HG03342 (cell line): ENCODE results near the gene TMEM252.

ENCODE experiments used
- ATAC-seq: cut with Tn5 transposase; IDR thresholded peaks from one replicate; pipeline ENCODE4 v1.9.1; 2021; ENCODE audit warnings: mild to moderate bottlenecking, moderate library complexity; ENCODE audit not compliant: unreplicated experiment

TMEM252 gene, protein sequence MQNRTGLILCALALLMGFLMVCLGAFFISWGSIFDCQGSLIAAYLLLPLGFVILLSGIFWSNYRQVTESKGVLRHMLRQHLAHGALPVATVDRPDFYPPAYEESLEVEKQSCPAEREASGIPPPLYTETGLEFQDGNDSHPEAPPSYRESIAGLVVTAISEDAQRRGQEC

DNA sequence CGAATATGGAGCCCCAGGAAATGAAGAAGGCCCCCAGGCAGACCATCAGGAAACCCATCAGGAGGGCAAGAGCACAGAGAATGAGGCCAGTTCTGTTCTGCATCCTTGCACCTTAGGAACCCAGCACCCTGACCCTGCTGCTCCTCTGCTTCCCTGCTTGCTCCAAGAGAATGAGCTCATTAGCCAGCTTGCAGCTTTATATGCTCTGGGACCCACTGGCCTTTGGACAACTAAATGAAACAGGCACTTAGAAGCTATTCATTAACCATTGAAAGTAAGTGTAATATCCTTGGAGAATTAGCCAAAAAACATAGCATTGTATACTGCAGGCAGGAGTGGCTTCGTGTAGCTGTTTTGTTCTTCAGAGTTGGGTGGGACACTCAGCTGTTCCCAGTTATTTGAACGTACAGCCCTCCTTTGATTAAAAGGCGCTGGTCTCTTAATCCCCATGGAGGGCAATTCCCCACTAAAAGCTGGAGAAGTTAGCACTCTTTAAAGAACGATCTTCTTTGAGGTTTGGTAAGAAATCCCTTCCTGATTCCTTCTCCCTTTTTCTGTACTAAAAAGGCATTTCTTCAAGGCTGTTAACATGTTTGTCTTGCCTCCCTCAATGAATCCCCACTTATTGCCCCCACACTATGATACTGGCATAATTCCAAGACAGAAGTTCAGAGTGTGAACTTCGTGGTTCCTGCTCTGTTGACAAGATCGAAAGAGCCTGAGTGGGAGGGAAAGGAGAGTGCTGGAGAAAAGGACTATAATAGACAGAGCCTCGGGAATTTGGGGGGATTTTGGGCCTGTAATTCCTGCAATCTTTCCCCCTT is at the start of gene TMEM252:
TMEM252 (minus strand) TSS at position 172 of the 824 bp plus-strand sequence; CDS start at position 103, 69 bp downstream.
- no peak for ATAC-seq

DNA sequence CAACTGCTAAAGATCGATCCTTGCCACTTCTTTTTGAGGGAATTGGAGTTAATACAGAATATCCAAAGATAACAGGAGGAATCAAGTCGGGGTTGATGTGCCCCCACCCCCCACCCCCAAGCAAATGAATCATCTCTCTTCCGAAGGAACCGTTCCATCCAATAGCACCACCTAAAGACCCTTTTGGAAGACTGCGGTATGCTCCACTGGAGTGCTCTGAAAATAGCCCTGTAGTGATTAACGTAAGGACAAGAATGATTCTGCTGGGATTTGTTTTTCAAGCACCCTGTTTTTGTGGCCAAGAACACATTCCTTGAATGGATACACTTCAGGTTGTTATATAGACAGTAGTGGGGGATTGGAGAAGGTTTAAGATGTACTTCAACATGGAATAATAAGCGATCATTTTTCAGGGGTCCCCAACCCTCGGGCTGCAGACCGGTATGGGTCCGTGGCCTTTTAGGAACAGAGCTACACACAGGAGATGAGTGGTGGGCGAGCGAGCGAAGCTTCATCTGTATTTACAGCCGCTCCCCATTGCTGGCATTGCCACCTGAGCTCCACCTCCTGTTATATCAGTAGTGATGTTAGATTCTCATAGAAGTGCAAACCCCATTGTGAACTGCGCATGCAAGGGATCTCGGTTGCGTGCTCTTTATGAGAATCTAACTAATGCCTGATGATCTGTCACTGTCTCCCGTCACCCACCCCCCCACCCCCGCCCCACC is 44.5 kb upstream of the TMEM252 start:
- ATAC-seq = no peak

DNA sequence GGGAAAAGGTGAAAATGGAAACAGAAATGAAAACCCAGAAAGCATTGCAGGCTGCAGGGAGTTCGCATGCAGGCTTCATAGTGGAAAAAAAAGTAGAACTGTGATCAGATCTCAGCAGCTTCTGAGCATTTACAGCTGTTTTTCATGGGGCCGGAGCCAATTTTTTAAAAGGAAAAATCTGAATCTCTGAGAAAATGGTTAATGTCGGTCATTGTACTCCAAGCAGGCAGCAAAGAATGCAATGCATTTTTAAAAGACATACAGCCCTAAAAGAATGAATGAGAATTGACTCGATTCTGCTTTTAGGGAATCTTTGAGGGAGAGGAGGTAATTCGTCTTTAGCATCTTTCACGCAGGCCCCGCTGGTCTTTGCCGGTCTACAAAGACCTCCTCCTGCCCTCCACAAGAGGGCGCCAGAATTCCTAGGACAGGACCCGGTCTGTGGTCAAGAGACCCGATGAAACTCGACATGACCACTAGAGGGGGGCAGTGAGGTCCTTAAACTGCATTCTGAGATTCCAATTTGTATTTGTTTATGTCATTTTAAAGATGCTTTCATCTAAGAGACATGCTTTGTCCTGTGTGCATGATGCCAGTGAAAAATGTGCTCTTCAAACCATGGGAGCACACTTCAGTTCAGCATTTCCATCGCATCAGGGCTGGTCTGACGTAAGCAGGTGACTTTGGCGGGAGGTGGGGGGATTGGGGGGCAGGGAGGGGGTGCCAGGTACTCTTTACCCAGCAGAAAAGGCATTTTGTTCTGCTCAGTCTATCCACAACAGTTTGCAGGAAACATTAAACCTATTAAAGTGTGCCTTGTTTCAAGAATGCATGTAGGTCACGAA is 43.7 kb upstream of the TMEM252 start:
- peak; percentile 95 for ATAC-seq

DNA sequence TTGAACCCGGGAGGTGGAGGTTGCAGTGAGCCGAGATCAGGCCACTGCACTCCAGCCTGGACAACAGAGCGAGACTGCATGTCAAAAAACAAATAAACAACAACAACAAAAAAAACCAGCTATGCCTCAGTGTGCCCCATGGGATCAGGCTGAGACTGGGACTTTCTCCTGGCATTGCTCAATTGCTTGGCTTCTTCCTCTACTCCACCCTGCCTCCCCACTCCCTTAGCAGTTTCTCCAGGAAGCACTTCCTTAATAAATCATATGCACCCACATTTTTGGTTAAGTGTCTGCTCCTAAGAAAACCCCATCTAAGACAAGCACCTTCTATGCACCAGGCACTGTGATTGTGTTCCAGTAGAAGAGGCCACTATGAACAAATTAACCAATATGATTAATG is 41.0 kb upstream of the TMEM252 start:
- no peak for ATAC-seq

DNA sequence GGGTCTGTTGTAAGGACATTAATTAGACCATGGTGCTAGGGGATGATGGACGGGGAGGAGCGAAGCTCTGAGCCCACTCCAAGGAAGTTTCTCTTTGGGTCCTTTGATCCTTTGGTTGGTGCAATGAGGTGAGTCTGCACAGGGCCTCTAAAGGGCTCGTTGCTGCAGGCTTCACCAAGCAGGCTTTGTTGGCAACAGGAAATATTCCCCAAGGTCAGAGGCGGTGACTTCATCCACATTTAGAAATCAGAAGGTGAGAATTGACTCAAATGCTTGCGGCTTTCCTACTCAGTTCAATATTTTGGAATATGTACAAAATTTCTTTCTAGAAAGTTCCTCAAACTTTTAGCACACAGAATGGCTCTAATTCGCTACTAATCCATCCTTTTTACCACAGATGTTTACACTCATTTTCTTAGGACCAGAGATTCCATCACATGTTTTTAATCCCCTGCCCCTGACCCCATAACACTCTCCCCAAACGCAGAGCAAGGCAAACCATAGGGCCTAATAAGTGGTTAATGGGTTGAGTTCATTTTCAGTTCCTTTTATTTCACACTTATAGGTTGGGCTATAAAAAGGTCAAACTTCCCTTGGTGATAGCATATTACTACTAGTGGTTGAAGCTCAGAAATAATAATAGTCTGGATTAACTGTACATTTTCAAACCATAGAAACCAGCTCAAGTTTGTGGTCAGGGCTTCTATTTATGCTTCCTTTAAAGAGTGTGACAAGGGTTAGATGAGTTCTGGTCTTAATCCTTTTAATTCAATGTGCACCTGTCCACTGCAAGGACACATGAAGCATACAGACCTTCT is 37.3 kb upstream of the TMEM252 start:
- peak; percentile 81 for ATAC-seq

DNA sequence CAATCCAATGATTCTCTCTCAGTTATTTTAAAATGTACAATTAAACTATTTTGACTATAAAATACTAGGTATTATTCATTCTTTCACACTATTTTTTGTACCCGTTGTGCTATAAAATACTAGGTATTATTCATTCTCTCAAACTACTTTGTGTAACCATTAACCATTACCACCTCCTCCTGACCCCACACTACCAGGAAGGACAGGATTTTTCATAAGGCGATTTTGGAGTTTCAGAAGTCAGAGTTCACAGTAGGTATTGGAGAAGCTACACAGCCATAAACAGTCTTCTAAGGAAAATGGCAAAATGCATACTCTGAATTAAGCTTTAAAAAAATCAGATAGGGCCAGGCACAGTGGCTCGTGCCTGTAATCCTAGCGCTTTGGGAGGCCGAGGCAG is 35.1 kb upstream of the TMEM252 start:
- no peak for ATAC-seq

DNA sequence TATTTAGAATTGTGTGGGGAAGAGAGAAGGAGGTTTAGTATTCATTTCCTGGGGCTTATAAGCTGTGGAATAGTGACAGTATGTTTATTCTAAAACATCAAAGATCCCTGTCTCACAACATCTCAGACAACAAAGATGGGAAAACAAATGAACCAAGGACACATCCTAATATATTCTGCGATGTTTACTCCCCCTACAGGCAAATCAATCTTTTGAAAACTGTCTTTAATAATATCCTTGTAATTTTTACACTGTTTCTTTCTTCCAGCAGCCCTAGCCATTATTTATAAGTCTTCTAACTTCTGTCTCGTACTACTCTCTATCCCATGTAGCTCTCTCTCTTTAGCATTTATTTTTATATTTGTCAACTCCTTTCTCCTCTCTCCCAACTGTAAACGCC is 33.5 kb upstream of the TMEM252 start:
- ATAC-seq = no peak

DNA sequence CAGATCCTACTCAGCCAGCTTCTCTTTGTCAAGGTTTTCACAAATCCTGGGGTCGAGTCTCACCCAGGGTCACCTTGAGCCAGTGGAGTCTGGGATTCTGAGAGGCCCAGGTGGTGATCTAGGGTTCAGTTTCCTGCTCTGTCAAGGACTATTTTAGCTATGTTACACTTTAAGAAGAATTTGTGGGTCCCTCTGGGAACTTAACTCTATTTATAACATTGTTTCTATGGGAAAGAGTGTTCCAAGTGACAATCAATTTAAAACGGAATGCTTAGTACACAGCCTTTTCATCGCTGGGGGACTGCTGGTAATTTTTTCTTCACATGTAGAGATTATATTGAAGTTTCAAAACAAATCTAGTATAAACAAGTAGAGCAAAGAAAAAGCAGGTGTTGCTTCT is 26.9 kb upstream of the TMEM252 start:
- no peak for ATAC-seq

DNA sequence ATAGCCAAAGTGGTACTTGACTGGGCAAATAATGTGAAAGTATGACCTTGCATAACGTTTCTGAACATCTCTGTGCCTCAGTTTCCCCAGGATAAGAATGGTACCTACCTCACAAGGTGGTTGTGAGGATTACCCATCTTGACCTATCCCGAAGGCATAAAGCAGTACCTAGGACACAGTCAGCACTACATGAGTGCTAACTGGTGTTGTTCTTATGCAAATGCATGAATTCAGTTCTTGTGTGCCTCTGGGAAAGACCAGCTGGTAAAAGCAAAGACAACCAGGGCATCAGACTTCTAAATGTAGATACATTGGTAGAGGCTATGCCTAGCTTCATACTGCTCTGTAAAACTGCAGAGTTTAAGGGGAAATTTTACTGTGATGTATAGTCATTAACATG is 21.8 kb upstream of the TMEM252 start:
- no peak for ATAC-seq

DNA sequence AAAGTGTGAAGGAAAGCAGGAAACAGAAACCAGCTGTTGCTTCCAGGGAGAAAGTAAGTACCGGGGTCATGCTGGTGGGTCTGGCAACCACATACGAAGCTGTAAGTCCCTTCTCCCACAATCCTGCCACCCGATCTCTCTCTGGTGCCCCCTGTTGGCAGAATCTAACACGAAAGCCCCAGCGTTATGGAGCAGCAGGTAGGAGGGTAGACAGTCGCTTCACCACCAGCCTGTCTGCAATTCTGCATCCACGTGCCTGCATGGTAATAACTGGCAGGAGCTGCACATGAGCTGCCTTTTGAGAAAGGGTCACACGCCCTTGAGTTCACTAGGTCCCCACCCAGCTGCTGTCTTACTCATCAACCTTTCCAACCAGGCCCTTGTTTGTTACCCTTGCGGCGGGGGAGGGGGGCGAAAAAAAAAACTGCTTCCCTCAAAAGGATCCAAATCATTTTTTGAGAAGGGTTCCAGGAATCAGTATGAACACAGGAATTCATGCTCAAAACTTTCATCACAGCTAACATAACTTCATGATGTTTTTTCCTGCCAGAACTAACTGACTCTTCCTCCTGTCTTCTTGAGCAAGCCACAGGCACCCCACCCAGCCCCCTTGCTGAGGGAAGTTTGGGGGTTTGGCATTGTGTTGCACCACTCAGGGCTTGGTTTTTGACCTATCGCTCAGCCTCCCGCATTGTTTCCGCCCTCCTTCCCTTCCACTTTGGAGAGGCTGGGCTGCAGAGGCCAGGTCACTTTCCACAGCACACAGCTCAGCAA is 19.6 kb upstream of the TMEM252 start:
- peak; percentile 58 for ATAC-seq

DNA sequence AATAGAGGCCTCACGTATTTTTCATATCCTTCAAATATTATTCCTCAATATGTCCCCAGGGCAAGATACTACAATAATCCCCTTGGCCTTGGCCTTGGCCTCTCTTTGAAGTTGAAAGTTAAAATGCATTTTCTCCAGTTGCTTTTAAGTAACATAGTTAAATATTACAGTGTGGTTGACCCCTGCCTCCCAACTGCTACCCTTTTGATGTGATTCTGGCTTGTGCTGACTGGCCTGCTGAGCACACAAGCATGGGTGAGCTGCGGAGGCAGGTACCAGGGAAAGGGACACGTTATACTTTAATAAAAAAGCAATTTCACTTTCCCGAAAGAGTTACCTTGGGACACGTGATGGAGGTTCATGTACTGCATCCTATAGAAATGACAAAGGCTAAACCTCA is 17.9 kb upstream of the TMEM252 start:
- ATAC-seq = no peak

DNA sequence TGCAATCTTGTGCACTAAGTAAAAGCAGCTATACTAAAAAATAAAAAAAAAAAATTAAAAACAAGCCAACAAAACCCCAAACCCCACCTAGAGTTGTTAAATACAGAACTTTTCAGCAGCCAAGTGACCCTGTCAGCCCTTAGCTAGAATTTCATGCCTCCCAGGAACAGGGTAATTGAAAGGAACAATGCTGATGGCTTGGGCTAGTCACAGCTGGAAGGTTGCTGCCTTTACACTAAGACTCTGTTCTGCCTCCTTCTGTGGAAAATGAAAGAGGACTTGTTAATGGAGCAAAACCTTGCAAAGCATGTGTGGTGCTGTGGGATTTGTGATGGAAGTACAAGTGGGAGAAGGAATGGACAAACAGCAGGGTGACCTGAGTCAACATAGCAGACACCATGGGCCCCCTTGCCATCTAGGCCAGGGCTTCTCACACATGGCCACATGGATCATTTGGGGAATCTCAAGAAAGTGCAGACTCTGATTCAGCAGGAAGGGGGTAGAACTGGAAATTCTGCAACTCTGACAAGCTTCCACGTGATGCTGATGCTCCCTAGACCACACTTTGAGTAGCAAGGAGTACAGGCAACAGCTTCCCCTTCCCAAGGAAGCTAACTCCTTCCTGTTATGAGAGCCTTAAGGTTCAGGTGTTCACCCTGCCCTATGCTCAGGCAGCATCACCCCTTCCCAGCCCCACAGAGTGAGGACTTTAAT is 14.9 kb upstream of the TMEM252 start:
- ATAC-seq = no peak

DNA sequence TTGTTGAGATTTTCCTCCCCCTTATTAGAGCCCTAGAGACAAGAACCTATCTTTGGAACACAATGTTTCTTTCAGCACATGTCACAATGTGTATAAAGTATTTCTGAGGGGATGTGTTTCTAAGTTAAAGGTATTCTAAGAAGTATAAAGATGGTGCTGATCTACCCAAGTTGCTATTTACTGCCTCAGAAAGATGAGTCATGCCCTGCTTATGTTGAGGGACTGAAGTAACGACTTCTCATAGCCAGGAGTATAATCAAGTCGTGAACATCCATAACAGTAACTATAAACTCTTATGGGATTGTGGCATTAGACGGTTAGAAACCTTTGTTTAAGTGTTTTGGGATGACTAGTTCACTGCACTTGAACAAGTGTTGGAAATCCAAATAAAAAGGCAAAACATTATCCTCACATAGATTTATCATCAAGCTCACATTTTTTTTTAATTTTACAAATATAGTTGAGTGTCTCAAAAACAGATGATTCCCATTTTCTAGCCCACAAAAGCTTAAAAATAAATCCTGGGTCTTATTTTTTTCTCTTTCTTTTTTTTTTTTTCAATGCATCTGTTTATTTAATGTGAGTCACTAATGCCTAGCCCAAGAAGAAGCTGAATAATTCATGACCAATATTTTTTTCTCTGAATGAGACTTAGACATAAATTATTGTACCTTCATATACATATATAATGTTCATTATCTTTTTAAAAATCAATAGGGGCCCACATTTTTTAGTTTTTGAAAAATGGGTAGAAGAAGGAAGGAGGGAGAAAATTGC is 12.2 kb upstream of the TMEM252 start:
- ATAC-seq = no peak

DNA sequence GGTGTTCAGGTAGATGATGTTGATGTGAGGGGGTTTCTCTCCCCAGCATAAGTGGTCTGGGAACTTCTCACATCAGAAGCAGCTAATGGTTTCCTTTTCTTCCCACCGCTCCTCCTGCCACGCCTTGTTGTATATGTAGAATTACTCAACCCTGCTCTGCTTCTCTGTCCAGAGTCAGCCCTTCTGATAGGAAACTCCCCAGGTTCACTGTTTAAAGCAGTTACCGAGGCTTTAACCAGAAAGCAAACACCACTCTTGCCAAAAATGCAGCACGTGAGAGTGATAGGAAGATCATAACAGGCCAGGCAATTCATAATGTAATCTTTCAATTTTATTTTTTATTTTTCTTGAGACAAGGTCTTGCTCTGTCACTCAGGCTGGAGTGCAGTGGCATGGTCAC is 10.5 kb upstream of the TMEM252 start:
- no peak for ATAC-seq

DNA sequence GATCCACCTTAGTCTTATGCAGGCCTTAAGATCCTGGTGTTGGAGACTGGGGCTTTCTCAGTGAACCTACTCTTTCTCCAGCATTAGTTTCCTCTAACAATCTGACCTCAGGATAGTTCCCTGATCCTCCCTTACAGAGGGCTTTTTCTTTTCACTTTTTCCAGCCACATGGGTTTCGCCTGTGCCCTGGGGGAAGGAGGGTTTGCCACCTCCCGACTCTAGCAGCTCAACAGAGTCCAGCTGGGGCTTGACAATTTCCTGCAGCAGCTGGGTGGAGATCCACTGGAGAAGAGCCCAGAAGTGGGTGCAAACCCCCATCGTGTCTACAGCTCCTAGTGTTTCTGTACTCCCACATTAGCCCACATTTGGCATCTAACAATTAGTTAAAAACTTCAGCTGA is 7.6 kb upstream of the TMEM252 start:
- ATAC-seq = no peak

DNA sequence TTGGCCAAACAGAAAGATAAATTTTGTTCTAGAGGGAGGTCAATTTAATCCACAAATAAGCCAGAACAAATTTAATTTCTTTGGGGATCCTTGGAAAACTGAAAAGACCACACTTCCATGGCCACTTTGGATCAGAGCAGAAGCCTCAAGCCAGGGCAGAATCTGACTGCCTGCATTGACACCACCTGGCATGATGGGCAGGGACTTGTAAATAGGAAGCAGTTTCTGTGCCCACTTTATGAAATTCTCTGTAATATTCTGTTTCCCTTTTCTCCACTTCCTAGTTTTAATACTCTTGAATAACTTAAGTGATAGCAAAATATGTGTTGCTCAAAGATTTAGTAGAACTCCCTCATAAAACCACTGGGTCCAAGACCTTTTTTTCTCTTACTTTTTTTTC is 6.7 kb upstream of the TMEM252 start:
- no peak for ATAC-seq

DNA sequence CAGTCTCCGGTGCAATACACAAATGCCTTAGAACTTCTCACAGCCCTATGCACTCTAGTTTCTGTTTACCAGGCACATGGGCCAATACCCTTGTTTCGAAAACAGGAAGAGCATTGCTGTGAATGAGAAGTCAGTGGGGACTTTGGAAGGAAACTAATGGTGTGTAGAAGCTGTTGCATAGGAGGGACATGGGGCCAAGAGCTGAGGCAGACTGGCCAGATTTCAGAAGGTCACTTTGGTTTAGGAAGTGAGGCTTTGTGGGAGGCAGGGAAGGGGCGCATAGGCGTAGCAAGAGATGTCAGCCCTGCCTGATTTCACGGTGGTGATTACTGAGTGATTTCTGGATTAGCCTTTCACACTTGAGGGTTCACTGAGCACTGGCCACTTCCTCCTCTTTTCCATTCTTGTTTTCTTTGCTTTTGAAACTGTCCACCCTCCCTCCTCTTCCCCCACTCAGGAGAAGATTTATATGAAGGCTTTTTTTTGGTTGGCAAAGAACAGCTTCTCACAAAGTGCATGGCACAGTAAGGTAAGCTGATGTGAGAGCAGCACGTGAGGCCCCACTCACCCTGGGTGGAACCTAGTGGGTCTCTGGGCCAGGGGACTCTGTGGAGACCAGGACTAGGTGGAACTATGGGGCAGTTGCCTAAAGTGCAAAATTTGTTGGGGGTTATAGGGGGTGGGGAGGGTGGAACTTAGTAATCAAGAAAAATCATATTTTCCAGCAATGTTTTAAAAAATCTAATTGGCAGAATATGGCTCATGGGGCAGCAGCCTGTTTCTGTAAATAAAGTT is 6.1 kb upstream of the TMEM252 start:
- peak; percentile 79 for ATAC-seq
